GM12878 (cell line): ENCODE data around the gene FBXO27. TPM values are rescaled to one million over a fixed set of nuclear protein-coding genes. Genes with fewer than 3 reads are reported as not detected.

Experiments used
- ATAC-seq: fragments of 200-7000 bp; cut with Tn5 transposase; 3 replicates; pipeline ENCODE4 v1.9.1; 2020; ENCODE audit warnings: mild to moderate bottlenecking, moderate library complexity
- BruUV-seq: library from RNA; stranded (reverse); fragments of 400-500 nt; replicated peaks from 2 replicates; lab custom pipeline; 2021; lab: Mats Ljungman, UMichigan
- CTCF ChIA-PET: fragments of 300-600 bp; sonication (Branson Sonifier 250); formaldehyde crosslinking; extraction: SDS; loops from one replicate; lab custom pipeline; 2021; ENCODE audit warnings: inconsistent platforms; lab: Yijun Ruan, JAX
- POLR2A ChIA-PET: fragments of 350-600 bp; formaldehyde crosslinking; extraction: SDS; loops from one replicate; lab custom pipeline; 2021; ENCODE audit warnings: inconsistent platforms; lab: Charles Lee
- RAD21 ChIA-PET: fragments of 300-600 bp; sonication (Branson Sonifier 250); formaldehyde crosslinking; loops from one replicate; lab custom pipeline; 2023; ENCODE audit warnings: antibody characterized with exemption; ENCODE audit not compliant: unreplicated experiment; lab: Charles Lee
- SMC1A ChIA-PET: fragments of 300-600 bp; sonication (Branson Sonifier 250); formaldehyde crosslinking; loops from one replicate; lab custom pipeline; 2023; ENCODE audit not compliant: unreplicated experiment, uncharacterized antibody; lab: Charles Lee
- DNase-seq: peaks from one replicate; pipeline ENCODE4 v3.0.0-alpha.2; 2011; ENCODE audit warnings: low read depth, low spot score
- FAIRE-seq: peaks from 3 replicates; lab custom pipeline; 2011; peaks lifted over from hg19 to GRCh38; lab: Jason Lieb, UNC
- H2AFZ ChIP-seq: 2 replicates; pipeline ENCODE4 v1.6.0; 2011; ENCODE audit warnings: low read depth, low read length, control low read depth; ENCODE audit not compliant: control insufficient read depth
- H3K27ac ChIP-seq: 2 replicates; pipeline ENCODE4 v1.5.1; 2011; ENCODE audit warnings: control low read depth; ENCODE audit not compliant: control insufficient read depth, insufficient read depth
- H3K27me3 ChIP-seq, 2 experiments: replicated peaks in 1 of 2; 2 replicates each; pipeline versions ENCODE4 v1.6.0 to v1.6.1; 2011; ENCODE audit warnings: low read length in 1 of 2; ENCODE audit not compliant: control insufficient read depth in 2 of 2, insufficient read depth in 2 of 2
- H3K36me3 ChIP-seq, 2 experiments: 2 replicates each; pipeline ENCODE4 v1.5.1; 2011; ENCODE audit warnings: low read length in 1 of 2; ENCODE audit not compliant: control insufficient read depth in 2 of 2, insufficient read depth in 2 of 2
- H3K4me1 ChIP-seq: 2 replicates; pipeline ENCODE4 v1.6.1; 2011; ENCODE audit warnings: mild to moderate bottlenecking, low read length, moderate library complexity, mixed read lengths; ENCODE audit not compliant: control insufficient read depth, insufficient read depth
- H3K4me2 ChIP-seq: 2 replicates; pipeline ENCODE4 v1.6.0; 2011; ENCODE audit warnings: control low read depth; ENCODE audit not compliant: control insufficient read depth, insufficient read depth
- H3K4me3 ChIP-seq: fragments of 200-600 bp; sonication (generic); 2 replicates; pipeline ENCODE4 v1.5.1; 2016
- H3K79me2 ChIP-seq: 2 replicates; pipeline ENCODE4 v1.6.0; 2011; ENCODE audit warnings: low read length; ENCODE audit not compliant: control insufficient read depth, insufficient read depth
- H3K9ac ChIP-seq: 2 replicates; pipeline ENCODE4 v1.8.0; 2011; ENCODE audit warnings: low read length, control low read depth, mixed read lengths; ENCODE audit not compliant: control insufficient read depth, insufficient read depth
- H3K9me3 ChIP-seq: replicated peaks from 3 replicates; pipeline ENCODE4 v1.5.1; 2011; ENCODE audit warnings: mild to moderate bottlenecking, low read length; ENCODE audit not compliant: control insufficient read depth, insufficient read depth
- H4K20me1 ChIP-seq: 2 replicates; pipeline ENCODE4 v1.6.0; 2011; ENCODE audit not compliant: control insufficient read depth, insufficient read depth
- CBX5 ChIP-seq: sonication (generic); IDR thresholded peaks from 2 replicates; pipeline ENCODE4 v1.6.1; 2016; ENCODE audit warnings: low read depth, moderate library complexity, mild to moderate bottlenecking, inconsistent platforms
- CHD2 ChIP-seq: IDR thresholded peaks from 2 replicates; pipeline ENCODE4 v1.6.1; 2011; ENCODE audit warnings: low read depth, low read length, improper control_type of control experiment, borderline replicate concordance
- EGR1 ChIP-seq, 2 experiments: IDR thresholded peaks; 1 replicate in 1 of 2; 2 replicates in 1 of 2; pipeline ENCODE4 v1.6.1; 2011 to 2012; ENCODE audit warnings: low read depth in 2 of 2, low read length in 2 of 2, borderline replicate concordance in 1 of 2, mild to moderate bottlenecking in 1 of 2, moderate library complexity in 1 of 2
- IKZF1 ChIP-seq: fragments of 450-650 bp; conservative IDR thresholded peaks from 2 replicates; pipeline ENCODE4 v1.6.1; 2017; ENCODE audit warnings: antibody characterized with exemption, mild to moderate bottlenecking
- KAT2A ChIP-seq: conservative IDR thresholded peaks from 2 replicates; pipeline ENCODE4 v1.6.1; 2011; ENCODE audit warnings: low read depth, low read length; ENCODE audit not compliant: control insufficient read depth
- NFIC ChIP-seq: IDR thresholded peaks from 2 replicates; pipeline ENCODE4 v1.6.1; 2012; ENCODE audit warnings: low read depth, mild to moderate bottlenecking, inconsistent platforms, low read length, moderate library complexity
- NFXL1 ChIP-seq: fragments of 450-650 bp; IDR thresholded peaks from 2 replicates; pipeline ENCODE4 v1.6.1; 2017; ENCODE audit warnings: antibody characterized with exemption, mild to moderate bottlenecking, borderline replicate concordance
- PAX8 ChIP-seq: fragments of 450-650 bp; IDR thresholded peaks from 2 replicates; pipeline ENCODE4 v1.6.1; 2017; ENCODE audit warnings: mild to moderate bottlenecking, moderate library complexity
- RBBP5 ChIP-seq: fragments of 200-600 bp; sonication (generic); conservative IDR thresholded peaks from 2 replicates; pipeline ENCODE4 v1.6.1; 2016
- RUNX3 ChIP-seq: IDR thresholded peaks from 2 replicates; pipeline ENCODE4 v1.6.1; 2012; ENCODE audit warnings: low read length, inconsistent platforms
- TCF12 ChIP-seq: IDR thresholded peaks from 2 replicates; pipeline ENCODE4 v1.6.1; 2011; ENCODE audit warnings: low read depth, mild to moderate bottlenecking, low read length
- WRNIP1 ChIP-seq: IDR thresholded peaks from 2 replicates; pipeline ENCODE4 v1.6.1; 2011; ENCODE audit warnings: low read depth, low read length, improper control_type of control experiment, borderline replicate concordance
- ZNF384 ChIP-seq: IDR thresholded peaks from 2 replicates; pipeline ENCODE4 v1.6.1; 2012; ENCODE audit warnings: low read depth, mild to moderate bottlenecking, low read length, improper control_type of control experiment, borderline replicate concordance
- WGBS: methylation state at CpG from one replicate; pipeline ENCODE4 v1.1.6; 2016; ENCODE audit warnings: low lambda C conversion rate; ENCODE audit not compliant: insufficient replicate concordance, insufficient coverage; ENCODE audit errors: missing lambda C conversion rate; 5-methylcytosine and 5-hydroxymethylcytosine counted together
- in situ Hi-C: fragments of 300-500 bp; cut with MboI; formaldehyde crosslinking; loops from 9 replicates; pipeline ENCODE4 v1.14.3; 2018; ENCODE audit warnings: mixed read lengths
- intact Hi-C: fragments of 100-400 bp; cut with micrococcal nuclease; formaldehyde crosslinking; loops from one replicate; pipeline ENCODE4 v1.14.2; 2022; ENCODE audit not compliant: unreplicated experiment
- polyA plus RNA-seq, 11 experiments: library from polyadenylated mRNA; depleted of rRNA in 4 of 11; unstranded in 6 of 11; stranded (reverse) in 5 of 11; fragments of >200 nt; fragmentation: Nextera tagmentation in 4 of 11; fragmentation: Illumina TruSeq in 1 of 11; extraction: Ambion mirVana in 4 of 11; extraction: Trizol in 1 of 11; gene quantifications; 1 replicate in 1 of 11; 2 replicates in 10 of 11; pipeline versions ENCODE4 v1.2.1 to v1.2.3, GENCODE V29; 2011 to 2016; ENCODE audit warnings: inconsistent platforms in 2 of 11, missing spikeins in 2 of 11, low read depth in 1 of 11
- total RNA-seq, 4 experiments: library from RNA; depleted of rRNA in 3 of 4; stranded (reverse); fragments of >200 nt in 3 of 4; fragmentation: Illumina TruSeq in 1 of 4; extraction: Trizol in 1 of 4; gene quantifications; 2 replicates each; pipeline versions ENCODE4 v1.2.1 to v1.2.3, GENCODE V29; 2013 to 2021
- TF ChIP-seq, protein P1 (sequence below): fragments of 450-650 bp; conservative IDR thresholded peaks from 2 replicates; pipeline ENCODE4 v1.6.1; 2017; ENCODE audit warnings: mild to moderate bottlenecking, moderate library complexity

The FBXO27 gene
- total and polyA plus RNA-seq, 10 of the 15 experiments (the other 5 are each of a cell fraction or from before 2014, with no cell fraction given): 3.1 to 15.4 (median 7.1) TPM

DNA sequence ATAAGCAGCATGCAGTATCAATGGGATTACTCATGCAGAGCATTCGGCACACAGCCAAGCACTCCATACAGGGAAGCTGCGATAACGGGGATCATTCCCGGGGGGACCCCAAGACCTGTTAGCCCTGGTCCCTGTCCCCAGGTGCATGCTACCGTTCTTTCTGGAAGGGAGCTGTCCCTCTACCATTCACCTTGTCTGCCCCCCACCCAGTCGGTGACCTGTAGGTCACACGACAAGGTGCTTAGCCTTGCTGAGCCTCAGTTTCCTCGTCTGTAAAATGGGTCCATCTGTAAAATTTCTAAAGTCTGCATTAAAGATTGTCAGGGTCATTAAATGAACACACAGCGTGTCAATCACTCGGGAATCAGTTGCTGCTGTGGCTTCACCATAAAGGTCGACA is 45.0 kb upstream of the FBXO27 start:
- Histone ChIP-seq H2AFZ (no peak overlapping the region), H3K9me3 (no peaks in the 10 kb centered on the region), H3K27ac (no peak overlapping the region), H4K20me1 (no peaks in the 10 kb centered on the region), H3K4me2 (no peak overlapping the region), H3K79me2 (no peaks in the 10 kb centered on the region), H3K4me1 (no peaks in the 10 kb centered on the region), H3K27me3 (no peaks in the 10 kb centered on the region), H3K4me3 (no peak overlapping the region), H3K9ac (no peak overlapping the region), H3K36me3 (no peaks in the 10 kb centered on the region)
- WGBS: 61% methylated on average over 11 of the region's 11 CpGs
- ATAC-seq: no peak
- ChIA-PET CTCF (no interaction called here), RAD21 (no interaction called here), SMC1A (no interaction called here), POLR2A (no interaction called here)
- TF ChIP-seq IKZF1 (no peak), PAX8 (no peak), NFXL1 (no peak), TCF12 (no peak)
- no peak for DNase-seq
- intact Hi-C loops: no loop called here
- in situ Hi-C loops: no loop called here
- BruUV-seq: no TSS peak
- no peak for FAIRE-seq

DNA sequence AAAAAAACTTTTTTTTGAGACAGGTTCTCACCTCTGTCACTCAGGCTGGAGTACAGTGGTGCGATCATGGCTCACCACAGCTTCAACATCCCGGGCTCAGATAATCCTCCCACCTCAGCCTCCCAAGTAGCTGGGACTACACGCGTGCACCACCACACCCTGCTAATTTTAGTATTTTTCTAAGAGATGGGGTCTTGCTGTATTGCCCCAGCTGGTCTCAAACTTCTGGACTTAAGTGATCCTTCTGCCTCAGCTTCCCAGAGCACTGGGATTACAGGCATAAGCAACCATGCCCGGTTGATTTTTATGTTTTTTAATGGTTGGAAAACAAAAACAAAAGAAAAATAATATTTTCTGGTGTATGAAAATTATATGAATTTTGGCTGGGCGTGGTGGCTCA is 42.6 kb upstream of the FBXO27 start:
- intact Hi-C loops: no loop called here
- FAIRE-seq (no peak), DNase-seq (no peak), ATAC-seq (no peak)
- H3K9ac ChIP-seq: no peak overlapping the region
- POLR2A ChIA-PET: no interaction called here
- WGBS: 54% methylated on average over 6 of the region's 6 CpGs
- H3K4me3 ChIP-seq: no peak overlapping the region
- no TSS peak for BruUV-seq
- no peaks in the 10 kb centered on the region for H3K4me1 ChIP-seq
- in situ Hi-C loops: no loop called here
- RAD21 ChIA-PET: no interaction called here
- no peak overlapping the region for H2AFZ ChIP-seq
- SMC1A ChIA-PET: no interaction called here
- H3K4me2 ChIP-seq: no peak overlapping the region
- no peak overlapping the region for H3K27ac ChIP-seq
- CTCF ChIA-PET: no interaction called here
- no peaks in the 10 kb centered on the region for H3K36me3 ChIP-seq
- no peaks in the 10 kb centered on the region for H3K9me3 ChIP-seq
- H3K79me2 ChIP-seq: no peaks in the 10 kb centered on the region
- H3K27me3 ChIP-seq: no peaks in the 10 kb centered on the region
- H4K20me1 ChIP-seq: no peaks in the 10 kb centered on the region
- TF ChIP-seq NFIC (no peak), RUNX3 (no peak), CBX5 (no peak), CHD2 (no peak), KAT2A (no peak), ZNF384 (no peak), WRNIP1 (no peak), RBBP5 (no peak), EGR1 (IDR thresholded peaks at IDR 0.05; ENCODE audit: borderline replicate concordance in 1 of 2, low read depth in 2 of 2, low read length in 2 of 2) (no peak)
- TF ChIP-seq, protein P1, sequence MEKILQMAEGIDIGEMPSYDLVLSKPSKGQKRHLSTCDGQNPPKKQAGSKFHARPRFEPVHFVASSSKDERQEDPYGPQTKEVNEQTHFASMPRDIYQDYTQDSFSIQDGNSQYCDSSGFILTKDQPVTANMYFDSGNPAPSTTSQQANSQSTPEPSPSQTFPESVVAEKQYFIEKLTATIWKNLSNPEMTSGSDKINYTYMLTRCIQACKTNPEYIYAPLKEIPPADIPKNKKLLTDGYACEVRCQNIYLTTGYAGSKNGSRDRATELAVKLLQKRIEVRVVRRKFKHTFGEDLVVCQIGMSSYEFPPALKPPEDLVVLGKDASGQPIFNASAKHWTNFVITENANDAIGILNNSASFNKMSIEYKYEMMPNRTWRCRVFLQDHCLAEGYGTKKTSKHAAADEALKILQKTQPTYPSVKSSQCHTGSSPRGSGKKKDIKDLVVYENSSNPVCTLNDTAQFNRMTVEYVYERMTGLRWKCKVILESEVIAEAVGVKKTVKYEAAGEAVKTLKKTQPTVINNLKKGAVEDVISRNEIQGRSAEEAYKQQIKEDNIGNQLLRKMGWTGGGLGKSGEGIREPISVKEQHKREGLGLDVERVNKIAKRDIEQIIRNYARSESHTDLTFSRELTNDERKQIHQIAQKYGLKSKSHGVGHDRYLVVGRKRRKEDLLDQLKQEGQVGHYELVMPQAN: no peak
